Effector memory CD4-positive, alpha-beta T cell (primary cell): ENCODE results near the gene VAC14.

Source experiments
- DNase-seq, 3 donors: peaks; one replicate each; pipeline ENCODE4 v3.0.0-alpha.2; 2020
- H3K27ac ChIP-seq: 2 replicates; pipeline ENCODE4 v1.7.0; 2013; ENCODE audit warnings: mild to moderate bottlenecking, low read length, moderate library complexity; ENCODE audit not compliant: insufficient read depth, poor library complexity, severe bottlenecking
- H3K27me3 ChIP-seq: replicated peaks from 2 replicates; pipeline ENCODE4 v1.7.0; 2013; ENCODE audit warnings: mild to moderate bottlenecking, low read length; ENCODE audit not compliant: insufficient read depth, control insufficient read depth, poor library complexity, severe bottlenecking
- H3K36me3 ChIP-seq: 2 replicates; pipeline ENCODE4 v1.7.0; 2013; ENCODE audit warnings: mild to moderate bottlenecking, low read length, moderate library complexity; ENCODE audit not compliant: control insufficient read depth, insufficient read depth
- H3K4me1 ChIP-seq: 2 replicates; pipeline ENCODE4 v1.7.0; 2013; ENCODE audit warnings: low read length, mild to moderate bottlenecking; ENCODE audit not compliant: control insufficient read depth, insufficient read depth, poor library complexity, severe bottlenecking
- H3K4me3 ChIP-seq: 2 replicates; pipeline ENCODE4 v1.7.0; 2013; ENCODE audit warnings: low read length, low read depth, mild to moderate bottlenecking; ENCODE audit not compliant: insufficient read depth, poor library complexity, severe bottlenecking
- H3K9me3 ChIP-seq: 2 replicates; pipeline ENCODE4 v1.7.0; 2013; ENCODE audit warnings: mild to moderate bottlenecking, low read length, moderate library complexity; ENCODE audit not compliant: control insufficient read depth

The VAC14 gene

GRCh38 chr16:70660672-70661350, 140.1 kb downstream of the VAC14 start:
- DNase-seq: no peak
- H3K4me1 ChIP-seq: no peaks in the 10 kb centered on the region
- H3K27me3 ChIP-seq: no peaks in the 10 kb centered on the region
- no peaks in the 10 kb centered on the region for H3K36me3 ChIP-seq
- no peaks in the 10 kb centered on the region for H3K9me3 ChIP-seq
- no peak overlapping the region for H3K4me3 ChIP-seq
- no peak overlapping the region for H3K27ac ChIP-seq

GRCh38 chr16:70659953-70660671, 140.8 kb downstream of the VAC14 start:
- Histone ChIP-seq H3K4me3 (no peak overlapping the region), H3K9me3 (no peaks in the 10 kb centered on the region), H3K27ac (no peak overlapping the region), H3K27me3 (no peaks in the 10 kb centered on the region), H3K36me3 (no peaks in the 10 kb centered on the region), H3K4me1 (no peaks in the 10 kb centered on the region)
- DNase-seq: no peak

GRCh38 chr16:70659546-70659945, 141.4 kb downstream of the VAC14 start:
- H3K9me3 ChIP-seq: no peaks in the 10 kb centered on the region
- H3K4me3 ChIP-seq: no peak overlapping the region
- H3K36me3 ChIP-seq: no peaks in the 10 kb centered on the region
- no peaks in the 10 kb centered on the region for H3K4me1 ChIP-seq
- H3K27ac ChIP-seq: no peak overlapping the region
- H3K27me3 ChIP-seq: no peaks in the 10 kb centered on the region
- DNase-seq: no peak

GRCh38 chr16:70658921-70659320, 142.0 kb downstream of the VAC14 start:
- DNase-seq: no peak
- Histone ChIP-seq H3K36me3 (no peaks in the 10 kb centered on the region), H3K4me1 (no peaks in the 10 kb centered on the region)

GRCh38 chr16:70657956-70658355, 143.0 kb downstream of the VAC14 start:
- Histone ChIP-seq H3K4me3 (no peak overlapping the region), H3K27ac (no peak overlapping the region), H3K4me1 (no peaks in the 10 kb centered on the region), H3K27me3 (no peaks in the 10 kb centered on the region), H3K36me3 (no peaks in the 10 kb centered on the region), H3K9me3 (no peaks in the 10 kb centered on the region)
- no peak for DNase-seq

More at GRCh38 chr16:70658921-70659320, 142.0 kb downstream of the VAC14 start:
- Histone ChIP-seq H3K4me3 (no peak overlapping the region), H3K9me3 (no peaks in the 10 kb centered on the region), H3K27me3 (no peaks in the 10 kb centered on the region), H3K27ac (no peak overlapping the region)

GRCh38 chr16:70656712-70657263, 144.2 kb downstream of the VAC14 start:
- Histone ChIP-seq H3K27ac (no peak overlapping the region), H3K36me3 (no peaks in the 10 kb centered on the region), H3K4me1 (no peaks in the 10 kb centered on the region), H3K27me3 (no peaks in the 10 kb centered on the region), H3K4me3 (no peak overlapping the region), H3K9me3 (no peaks in the 10 kb centered on the region)
- DNase-seq: no peak

- DNase-seq: no peak
- Histone ChIP-seq H3K4me3 (no peak overlapping the region), H3K9me3 (no peaks in the 10 kb centered on the region), H3K27ac (no peak overlapping the region), H3K36me3 (no peaks in the 10 kb centered on the region), H3K4me1 (no peaks in the 10 kb centered on the region), H3K27me3 (no peaks in the 10 kb centered on the region)
Observed at GRCh38 chr16:70656065-70656711, 144.8 kb downstream of the VAC14 start.

- Histone ChIP-seq H3K4me3 (no peak overlapping the region), H3K4me1 (no peaks in the 10 kb centered on the region), H3K9me3 (no peaks in the 10 kb centered on the region), H3K27me3 (no peaks in the 10 kb centered on the region), H3K36me3 (no peaks in the 10 kb centered on the region), H3K27ac (no peak overlapping the region)
- peak; percentile 28 to 57 (median 50) for DNase-seq
Observed at GRCh38 chr16:70653809-70654771, 146.9 kb downstream of the VAC14 start.

- no peaks in the 10 kb centered on the region for H3K36me3 ChIP-seq
- DNase-seq: no peak
- H3K27me3 ChIP-seq: no peaks in the 10 kb centered on the region
- H3K4me3 ChIP-seq: no peak overlapping the region
- no peaks in the 10 kb centered on the region for H3K4me1 ChIP-seq
- no peaks in the 10 kb centered on the region for H3K9me3 ChIP-seq
- H3K27ac ChIP-seq: no peak overlapping the region
Observed at GRCh38 chr16:70653406-70653805, 147.6 kb downstream of the VAC14 start.
